Left ventricle myocardium inferior (tissue), 1 donor: ENCODE results near the gene LHFPL3. TPM values are rescaled to one million over a fixed set of nuclear protein-coding genes. Genes with fewer than 3 reads are reported as not detected.

Experiments used
- DNase-seq: peaks from one replicate; pipeline ENCODE4 v3.0.0-alpha.2; 2020
- H3K27ac ChIP-seq: fragments of 200-600 bp; replicated peaks from 2 replicates; pipeline ENCODE4 v1.8.0; 2021
- H3K27me3 ChIP-seq: fragments of 200-600 bp; 2 replicates; pipeline ENCODE4 v1.8.0; 2021; ENCODE audit warnings: low read depth
- H3K36me3 ChIP-seq: fragments of 200-600 bp; 2 replicates; pipeline ENCODE4 v1.8.0; 2021
- H3K4me1 ChIP-seq: fragments of 200-600 bp; 2 replicates; pipeline ENCODE4 v1.8.0; 2021
- H3K4me3 ChIP-seq: fragments of 200-600 bp; 2 replicates; pipeline ENCODE4 v1.8.0; 2021; ENCODE audit warnings: mild to moderate bottlenecking, moderate library complexity
- H3K9me3 ChIP-seq: fragments of 200-600 bp; replicated peaks from 2 replicates; pipeline ENCODE4 v1.8.0; 2021
- intact Hi-C: fragments of 100-400 bp; cut with micrococcal nuclease; formaldehyde crosslinking; loops from one replicate; pipeline ENCODE4 v1.11.0; 2022
- total RNA-seq: library from RNA; stranded (reverse); fragmentation: NEBNext Ultra II Directional; extraction: Animal tissue kit (Norgen Biotek cat#: 25700); gene quantifications from one replicate; pipeline ENCODE4 v1.2.1, GENCODE V29; 2021
- TF ChIP-seq, protein P1 (sequence below): fragments of 200-600 bp; IDR thresholded peaks from 2 replicates; pipeline ENCODE4 v1.8.0; 2021; ENCODE audit warnings: antibody characterized with exemption, mild to moderate bottlenecking, borderline replicate concordance
- donor health status: DM: no; HTN: yes; CAD: no; lungs with severe emphysema.

LHFPL3 gene
- total RNA-seq, 1 donor from 2014 or later, result not detected

DNA sequence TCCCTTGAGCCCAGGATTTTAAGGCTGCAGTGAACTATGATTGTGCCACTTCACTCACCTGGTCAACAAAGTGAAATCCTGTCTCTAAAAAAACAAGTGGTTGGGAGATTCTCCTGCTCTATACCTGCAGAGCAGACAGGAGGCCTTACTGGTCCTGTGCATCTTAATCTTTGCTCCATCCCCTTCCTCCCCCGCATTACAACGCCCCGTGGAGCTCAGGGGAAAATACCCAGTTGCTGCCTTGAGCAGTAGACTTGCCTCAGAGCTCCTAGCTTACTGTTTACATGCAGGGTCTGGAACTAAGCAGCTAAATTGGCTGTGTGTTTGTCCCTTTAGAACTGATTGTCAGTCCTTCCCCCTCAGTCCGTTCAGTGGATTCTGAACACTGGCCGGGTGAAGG, 561.8 kb downstream of the LHFPL3 start:
- no peak for DNase-seq
- Histone ChIP-seq H3K4me3 (no peak overlapping the region), H3K36me3 (no peaks in the 10 kb centered on the region), H3K4me1 (no peaks in the 10 kb centered on the region), H3K27me3 (no peaks in the 10 kb centered on the region), H3K27ac (no peak overlapping the region), H3K9me3 (no peaks in the 10 kb centered on the region)
- intact Hi-C loops, result no loop called here
- TF ChIP-seq, protein P1, sequence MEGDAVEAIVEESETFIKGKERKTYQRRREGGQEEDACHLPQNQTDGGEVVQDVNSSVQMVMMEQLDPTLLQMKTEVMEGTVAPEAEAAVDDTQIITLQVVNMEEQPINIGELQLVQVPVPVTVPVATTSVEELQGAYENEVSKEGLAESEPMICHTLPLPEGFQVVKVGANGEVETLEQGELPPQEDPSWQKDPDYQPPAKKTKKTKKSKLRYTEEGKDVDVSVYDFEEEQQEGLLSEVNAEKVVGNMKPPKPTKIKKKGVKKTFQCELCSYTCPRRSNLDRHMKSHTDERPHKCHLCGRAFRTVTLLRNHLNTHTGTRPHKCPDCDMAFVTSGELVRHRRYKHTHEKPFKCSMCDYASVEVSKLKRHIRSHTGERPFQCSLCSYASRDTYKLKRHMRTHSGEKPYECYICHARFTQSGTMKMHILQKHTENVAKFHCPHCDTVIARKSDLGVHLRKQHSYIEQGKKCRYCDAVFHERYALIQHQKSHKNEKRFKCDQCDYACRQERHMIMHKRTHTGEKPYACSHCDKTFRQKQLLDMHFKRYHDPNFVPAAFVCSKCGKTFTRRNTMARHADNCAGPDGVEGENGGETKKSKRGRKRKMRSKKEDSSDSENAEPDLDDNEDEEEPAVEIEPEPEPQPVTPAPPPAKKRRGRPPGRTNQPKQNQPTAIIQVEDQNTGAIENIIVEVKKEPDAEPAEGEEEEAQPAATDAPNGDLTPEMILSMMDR, result no peak

GRCh38 chr7:104891949-104892348, 563.5 kb downstream of the LHFPL3 start:
- no peak for DNase-seq
- no peaks in the 10 kb centered on the region for H3K9me3 ChIP-seq
- H3K4me3 ChIP-seq, result no peak overlapping the region
- H3K36me3 ChIP-seq, result no peaks in the 10 kb centered on the region
- intact Hi-C loops, result no loop called here
- H3K27me3 ChIP-seq, result no peaks in the 10 kb centered on the region
- H3K4me1 ChIP-seq, result no peaks in the 10 kb centered on the region
- no peak overlapping the region for H3K27ac ChIP-seq
- TF ChIP-seq, protein P1, result no peak

DNA sequence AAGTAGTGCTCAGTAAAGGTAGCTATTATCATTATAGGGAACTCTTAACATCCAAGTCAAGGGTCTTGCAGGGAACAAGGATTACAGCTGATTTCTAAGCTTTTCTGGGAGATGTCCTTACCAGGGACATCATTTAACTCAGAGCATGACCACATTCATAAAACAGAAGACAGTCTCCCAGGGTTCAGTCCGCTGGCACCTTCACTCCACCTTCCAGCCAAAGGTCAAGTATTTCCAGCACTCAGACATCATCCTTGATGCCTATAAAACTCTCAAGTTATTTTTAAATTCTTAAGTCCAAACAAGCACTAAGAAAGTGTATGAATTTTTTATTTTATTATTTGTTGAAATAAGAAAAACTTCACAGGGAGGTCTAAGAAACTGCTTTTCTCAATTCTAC, 565.9 kb downstream of the LHFPL3 start:
- no peaks in the 10 kb centered on the region for H3K27me3 ChIP-seq
- H3K9me3 ChIP-seq, result no peaks in the 10 kb centered on the region
- no peak overlapping the region for H3K4me3 ChIP-seq
- intact Hi-C loops, result no loop called here
- no peaks in the 10 kb centered on the region for H3K36me3 ChIP-seq
- TF ChIP-seq, protein P1, result no peak
- H3K4me1 ChIP-seq, result no peaks in the 10 kb centered on the region
- no peak for DNase-seq
- no peak overlapping the region for H3K27ac ChIP-seq

DNA sequence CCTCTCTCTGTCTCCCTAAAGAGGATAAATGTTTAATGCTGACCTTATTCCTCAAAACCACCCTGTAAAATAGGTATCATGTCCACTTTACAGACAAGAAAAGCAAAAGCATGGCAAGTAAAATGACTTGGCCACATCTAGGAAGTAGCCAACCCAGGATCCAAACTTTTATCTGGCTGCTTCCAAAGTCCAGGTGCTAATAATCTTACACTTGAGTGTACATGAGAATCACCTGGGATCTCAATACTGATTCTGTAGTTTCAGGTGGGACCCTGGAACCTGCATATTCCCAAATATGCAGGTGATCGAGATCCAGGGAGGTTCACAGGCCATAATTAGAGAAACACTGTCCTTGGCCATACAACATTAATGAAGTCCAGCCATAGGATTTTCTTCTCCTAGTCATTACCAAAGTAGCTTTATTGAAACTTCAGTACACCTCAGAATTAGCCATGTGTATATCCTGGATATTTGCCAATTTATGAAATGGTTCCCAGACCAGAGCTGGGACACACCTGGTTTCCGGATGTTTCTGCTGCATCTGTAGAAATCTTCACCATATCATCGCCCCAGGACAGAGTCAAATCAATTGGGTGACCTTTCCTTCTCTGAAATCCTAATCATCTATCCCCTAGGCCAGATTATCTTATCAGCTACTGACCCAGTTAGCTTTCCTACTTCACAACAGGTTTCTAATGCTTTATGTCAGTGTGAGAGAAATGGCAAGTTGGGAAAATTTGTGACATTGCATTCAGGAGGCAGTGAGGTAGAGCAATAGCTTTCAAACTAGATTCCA, 566.5 kb downstream of the LHFPL3 start:
- Histone ChIP-seq H3K4me3 (no peak overlapping the region), H3K4me1 (no peaks in the 10 kb centered on the region), H3K9me3 (no peaks in the 10 kb centered on the region), H3K36me3 (no peaks in the 10 kb centered on the region), H3K27ac (no peak overlapping the region), H3K27me3 (no peaks in the 10 kb centered on the region)
- DNase-seq, result no peak
- TF ChIP-seq, protein P1, result no peak
- intact Hi-C loops, result no loop called here

DNA sequence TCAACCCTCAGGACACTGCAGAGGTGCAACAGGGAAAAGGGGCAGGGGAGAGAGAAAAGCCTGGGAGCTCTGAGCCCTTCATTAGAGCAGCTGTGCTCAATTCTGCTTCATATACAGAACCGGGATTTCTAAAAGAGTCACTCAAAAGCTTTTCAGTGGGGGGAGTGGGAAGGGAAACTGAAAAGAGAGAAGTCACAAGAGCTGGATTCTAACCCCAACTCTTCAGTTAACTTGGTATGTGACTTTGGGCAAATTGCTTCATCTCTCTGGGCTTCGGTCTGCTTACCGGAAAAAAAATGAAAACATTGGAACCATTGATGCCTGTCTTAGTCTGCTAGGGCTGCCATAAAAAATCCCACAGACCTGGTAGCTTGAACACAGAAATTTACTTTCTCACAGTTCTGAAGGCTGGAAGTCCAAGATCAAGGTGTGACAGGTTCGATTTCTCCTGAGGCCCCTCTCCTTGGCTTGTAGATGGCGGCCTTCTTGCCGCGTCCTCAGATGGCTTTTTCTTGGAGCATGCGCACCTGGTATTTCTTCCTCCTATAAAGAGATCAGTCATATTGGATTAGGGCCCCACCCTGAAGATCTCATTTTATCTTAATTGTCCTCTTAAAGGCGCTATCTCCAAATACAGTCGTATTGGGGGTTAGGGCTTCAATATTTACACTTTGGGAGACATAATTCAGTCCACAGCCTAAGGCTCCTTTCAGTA, 567.3 kb downstream of the LHFPL3 start:
- Histone ChIP-seq H3K27ac (no peak overlapping the region), H3K4me3 (no peak overlapping the region), H3K9me3 (no peaks in the 10 kb centered on the region), H3K4me1 (no peaks in the 10 kb centered on the region), H3K36me3 (no peaks in the 10 kb centered on the region), H3K27me3 (no peaks in the 10 kb centered on the region)
- intact Hi-C loops, result no loop called here
- TF ChIP-seq, protein P1, result no peak
- no peak for DNase-seq
